SK-N-SH (cell line): ENCODE data around the gene CNGA3. TPM values are rescaled to one million over a fixed set of nuclear protein-coding genes. Genes with fewer than 3 reads are reported as not detected.
"Not testable (repeated sequence)": the region's sequence is repeated elsewhere in the genome, so short reads cannot be mapped to it uniquely, and the experiment has no call there.

Source experiments
- CTCF ChIA-PET: fragments of 300-600, 350-600 bp; formaldehyde crosslinking; extraction: SDS; loops from one replicate; lab custom pipeline; 2021; lab: Yijun Ruan, JAX
- POLR2A ChIA-PET: fragments of 350-600 bp; sonication (Branson Sonifier 250); formaldehyde crosslinking; extraction: SDS; loops from one replicate; lab custom pipeline; 2020; ENCODE audit warnings: antibody characterized with exemption, inconsistent platforms; lab: Yijun Ruan, JAX
- DNase-seq: peaks from one replicate; pipeline ENCODE4 v3.0.0; 2012
- H2AFZ ChIP-seq: fragments of 200-600 bp; sonication (generic); 2 replicates; pipeline ENCODE4 v1.8.1; 2016; ENCODE audit warnings: antibody characterized with exemption, mild to moderate bottlenecking, low read depth
- H3F3A ChIP-seq: fragments of 200-600 bp; sonication (generic); replicated peaks from 2 replicates; pipeline ENCODE3; 2016; ENCODE audit warnings: antibody characterized with exemption, mild to moderate bottlenecking; ENCODE audit not compliant: insufficient read depth
- H3K27ac ChIP-seq, 2 experiments: fragments of 200-500 bp in 1 of 2; fragments of 200-600 bp in 1 of 2; sonication (Bioruptor generic) in 1 of 2; sonication (generic), shearing (Covaris generic) in 1 of 2; 2 replicates each; pipeline versions ENCODE4 v1.5.1 to v1.6.1; 2014 to 2016; ENCODE audit warnings: low read depth in 2 of 2, inconsistent platforms in 1 of 2, low read length in 1 of 2, mild to moderate bottlenecking in 1 of 2, mixed read lengths in 1 of 2
- H3K27me3 ChIP-seq: fragments of 200-600 bp; sonication (generic), shearing (Covaris generic); 2 replicates; pipeline ENCODE4 v1.6.1; 2016; ENCODE audit warnings: mixed run types; ENCODE audit not compliant: insufficient read depth
- H3K36me3 ChIP-seq, 2 experiments: fragments of 200-500 bp in 1 of 2; fragments of 200-600 bp in 1 of 2; sonication (Bioruptor generic) in 1 of 2; sonication (generic) in 1 of 2; replicated peaks in 1 of 2; 2 replicates each; pipeline versions ENCODE3 to v1.5.1; 2014 to 2016; ENCODE audit warnings: low read length in 1 of 2, mild to moderate bottlenecking in 1 of 2; ENCODE audit not compliant: insufficient read depth in 2 of 2, control insufficient read depth in 1 of 2
- H3K4me1 ChIP-seq, 2 experiments: fragments of 200-500 bp in 1 of 2; fragments of 200-600 bp in 1 of 2; sonication (Bioruptor generic) in 1 of 2; sonication (generic), shearing (Covaris generic) in 1 of 2; 2 replicates each; pipeline versions ENCODE4 v1.5.1 to v1.6.1; 2014 to 2016; ENCODE audit warnings: low read depth in 1 of 2, low read length in 1 of 2, mixed run types in 1 of 2; ENCODE audit not compliant: insufficient read depth in 2 of 2, control insufficient read depth in 1 of 2
- H3K4me2 ChIP-seq: fragments of 200-600 bp; sonication (generic), shearing (Covaris generic); 2 replicates; pipeline ENCODE4 v1.6.1; 2017; ENCODE audit warnings: mixed run types
- H3K4me3 ChIP-seq, 2 experiments: fragments of 200-500 bp in 1 of 2; fragments of 200-600 bp in 1 of 2; sonication (Bioruptor generic) in 1 of 2; sonication (generic), shearing (Covaris generic) in 1 of 2; 2 replicates each; pipeline versions ENCODE4 v1.5.1 to v1.8.1; 2014 to 2016; ENCODE audit warnings: low read depth in 2 of 2, inconsistent platforms in 1 of 2, low read length in 1 of 2, mild to moderate bottlenecking in 1 of 2, mixed read lengths in 1 of 2, moderate library complexity in 1 of 2
- H3K79me2 ChIP-seq: fragments of 200-600 bp; sonication (generic); 2 replicates; pipeline ENCODE4 v1.8.1; 2017; ENCODE audit warnings: mild to moderate bottlenecking; ENCODE audit not compliant: insufficient read depth
- H3K9ac ChIP-seq: fragments of 200-600 bp; sonication (generic); 2 replicates; pipeline ENCODE4 v1.6.1; 2017; ENCODE audit warnings: mixed run types
- H3K9me2 ChIP-seq: fragments of 200-600 bp; sonication (generic); 2 replicates; pipeline ENCODE4 v1.6.1; 2017; ENCODE audit warnings: mixed run types
- H3K9me3 ChIP-seq: fragments of 200-600 bp; sonication (generic); 2 replicates; pipeline ENCODE4 v1.6.1; 2017; ENCODE audit warnings: mixed run types, mild to moderate bottlenecking, moderate library complexity
- H4K20me1 ChIP-seq: fragments of 200-600 bp; sonication (generic); 2 replicates; pipeline ENCODE4 v1.6.1; 2017; ENCODE audit warnings: mild to moderate bottlenecking, mixed run types; ENCODE audit not compliant: insufficient read depth
- CHD2 ChIP-seq: fragments of 150-350 bp; IDR thresholded peaks from 2 replicates; pipeline ENCODE4 v1.6.1; 2018; ENCODE audit warnings: low read length; ENCODE audit not compliant: partially characterized antibody
- FOSL2 ChIP-seq: IDR thresholded peaks from 2 replicates; pipeline ENCODE4 v1.4.0; 2012; ENCODE audit warnings: low read depth, mild to moderate bottlenecking, moderate library complexity, borderline replicate concordance
- GABPA ChIP-seq: IDR thresholded peaks from 2 replicates; pipeline ENCODE4 v1.4.0; 2012; ENCODE audit warnings: low read depth, mild to moderate bottlenecking
- GATA2 ChIP-seq: sonication (generic); formaldehyde crosslinking; IDR thresholded peaks from 2 replicates; pipeline ENCODE4 v1.5.0; 2020; ENCODE audit warnings: mild to moderate bottlenecking, missing genetic modification reagents
- NRF1 ChIP-seq: IDR thresholded peaks from 2 replicates; pipeline ENCODE4 v1.6.1; 2012; ENCODE audit warnings: low read depth, mild to moderate bottlenecking, low read length
- RAD21 ChIP-seq: IDR thresholded peaks from 2 replicates; pipeline ENCODE4 v1.6.1; 2012; ENCODE audit warnings: mild to moderate bottlenecking, low read length
- RCOR1 ChIP-seq: fragments of 150-350 bp; IDR thresholded peaks from 2 replicates; pipeline ENCODE4 v1.6.1; 2017; ENCODE audit warnings: antibody characterized with exemption, low read length
- RXRA ChIP-seq: IDR thresholded peaks from 2 replicates; pipeline ENCODE4 v1.4.0; 2012; ENCODE audit warnings: low read depth, mild to moderate bottlenecking, borderline replicate concordance
- SIN3A ChIP-seq: IDR thresholded peaks from 2 replicates; pipeline ENCODE4 v1.6.1; 2012; ENCODE audit warnings: low read depth, mild to moderate bottlenecking, low read length, moderate library complexity, borderline replicate concordance
- TAF1 ChIP-seq: IDR thresholded peaks from 2 replicates; pipeline ENCODE4 v1.6.1; 2012; ENCODE audit warnings: low read depth, mild to moderate bottlenecking, low read length, moderate library complexity, borderline replicate concordance
- TCF12 ChIP-seq: IDR thresholded peaks from 2 replicates; pipeline ENCODE4 v1.4.0; 2012
- TEAD4 ChIP-seq: IDR thresholded peaks from 2 replicates; pipeline ENCODE4 v1.4.0; 2012; ENCODE audit warnings: mild to moderate bottlenecking, borderline replicate concordance; ENCODE audit not compliant: insufficient read depth
- WGBS: methylation state at CpG from one replicate; pipeline ENCODE4 v1.1.6; 2017; ENCODE audit warnings: low lambda C conversion rate; 5-methylcytosine and 5-hydroxymethylcytosine counted together
- polyA plus RNA-seq, 3 experiments: library from polyadenylated mRNA; depleted of rRNA; stranded (reverse); fragments of >200 nt; gene quantifications; 2 replicates each; pipeline ENCODE4 v1.2.3, GENCODE V29; 2012
- TF ChIP-seq, protein P1 (sequence below): IDR thresholded peaks from 2 replicates; pipeline ENCODE4; 2012
- TF ChIP-seq, protein P2 (sequence below): IDR thresholded peaks from 2 replicates; pipeline ENCODE4 v1.6.1; 2012; ENCODE audit warnings: mild to moderate bottlenecking, low read depth, low read length, moderate library complexity
- TF ChIP-seq, protein P3 (sequence below): IDR thresholded peaks from 2 replicates; pipeline ENCODE4 v1.4.0; 2012; ENCODE audit warnings: low read depth, borderline replicate concordance

The CNGA3 gene
- polyA plus RNA-seq, 1 of the 3 experiments (the other 2 are of a cell fraction): not detected

DNA sequence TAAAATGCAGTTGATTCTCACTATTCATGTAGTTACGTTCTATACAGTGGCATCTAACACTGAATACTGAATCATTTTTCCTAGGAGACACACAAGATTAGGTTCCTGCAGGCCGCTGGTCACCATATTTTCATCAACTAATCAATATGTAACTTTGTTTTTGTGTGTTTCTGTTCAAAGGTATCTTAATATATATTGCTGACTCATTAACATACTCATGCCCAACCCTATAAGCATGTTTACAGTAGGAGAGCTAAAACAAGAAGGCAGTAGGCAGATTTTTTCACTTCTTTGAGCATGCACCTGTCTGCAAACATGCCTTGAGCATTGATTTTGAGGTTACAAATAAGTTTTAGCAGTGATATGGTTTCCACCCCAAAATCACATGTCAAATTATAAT lies 30.3 kb upstream of the CNGA3 start:
- Histone ChIP-seq H3K36me3 (no peaks in the 10 kb centered on the region), H2AFZ (no peak overlapping the region), H3K4me3 (no peak overlapping the region), H3K4me1 (no peaks in the 10 kb centered on the region), H3K27ac (no peak overlapping the region), H3K4me2 (no peak overlapping the region), H3K27me3 (no peaks in the 10 kb centered on the region), H3K9me2 (no peaks in the 10 kb centered on the region), H3K9me3 (peaks cover 7% of the 10 kb centered on the region; the same call in 1 of the 2 replicates), H3K9ac (no peak overlapping the region), H3K79me2 (no peaks in the 10 kb centered on the region), H4K20me1 (no peaks in the 10 kb centered on the region)
- ChIA-PET POLR2A (no interaction called here), CTCF (interaction anchor here (1.1 to 1.4 kb wide), 3 partner anchors 8 to 47 kb away, joined by 3 to 4 read pairs (median 4); no protein-coding TSS in a partner anchor)
- no peak for DNase-seq
- 70% methylated on average over 2 of the region's 2 CpGs for WGBS
- TF ChIP-seq RCOR1 (no peak), CHD2 (no peak), RXRA (no peak), TCF12 (no peak), NRF1 (no peak), GABPA (no peak), GATA2 (CRISPR knock-in tag) (no peak)
- TF ChIP-seq, protein P1, sequence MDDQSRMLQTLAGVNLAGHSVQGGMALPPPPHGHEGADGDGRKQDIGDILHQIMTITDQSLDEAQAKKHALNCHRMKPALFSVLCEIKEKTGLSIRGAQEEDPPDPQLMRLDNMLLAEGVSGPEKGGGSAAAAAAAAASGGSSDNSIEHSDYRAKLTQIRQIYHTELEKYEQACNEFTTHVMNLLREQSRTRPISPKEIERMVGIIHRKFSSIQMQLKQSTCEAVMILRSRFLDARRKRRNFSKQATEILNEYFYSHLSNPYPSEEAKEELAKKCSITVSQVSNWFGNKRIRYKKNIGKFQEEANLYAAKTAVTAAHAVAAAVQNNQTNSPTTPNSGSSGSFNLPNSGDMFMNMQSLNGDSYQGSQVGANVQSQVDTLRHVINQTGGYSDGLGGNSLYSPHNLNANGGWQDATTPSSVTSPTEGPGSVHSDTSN: no peak
- TF ChIP-seq, all 33 proteins: peak for 0
- no peaks in the 10 kb centered on the region for H3F3A ChIP-seq

DNA sequence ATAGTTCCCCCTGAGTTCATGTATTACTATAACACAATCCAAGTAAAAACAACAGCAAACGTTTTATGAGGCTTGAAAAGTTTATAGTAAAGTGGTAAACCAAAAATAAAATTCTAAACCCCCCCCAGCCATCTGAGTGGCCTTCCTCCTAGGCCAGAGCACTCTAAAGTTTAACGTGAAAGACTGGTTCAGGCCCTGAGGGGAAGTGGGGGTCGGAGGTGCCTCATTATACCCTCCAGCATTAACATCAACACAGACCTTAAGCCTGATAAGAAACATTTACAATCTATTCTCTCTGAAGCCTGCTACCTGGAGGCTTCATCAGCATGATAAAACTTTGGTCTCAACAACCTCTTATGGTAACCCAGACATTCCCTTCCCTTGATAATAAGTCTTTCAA lies 29.0 kb upstream of the CNGA3 start:
- no peaks in the 10 kb centered on the region for H4K20me1 ChIP-seq
- H3K9me2 ChIP-seq: no peaks in the 10 kb centered on the region
- H3F3A ChIP-seq: no peaks in the 10 kb centered on the region
- WGBS: 18% methylated on average over 3 of the region's 3 CpGs
- no peaks in the 10 kb centered on the region for H3K4me1 ChIP-seq
- no peaks in the 10 kb centered on the region for H3K79me2 ChIP-seq
- no peak overlapping the region for H3K27ac ChIP-seq
- no peak overlapping the region for H2AFZ ChIP-seq
- CTCF ChIA-PET: no interaction called here
- TF ChIP-seq TCF12 (no peak), TAF1 (no peak), CHD2 (no peak), NRF1 (no peak), FOSL2 (no peak), GABPA (no peak), TEAD4 (no peak), SIN3A (no peak), RAD21 (no peak)
- TF ChIP-seq, protein P2, sequence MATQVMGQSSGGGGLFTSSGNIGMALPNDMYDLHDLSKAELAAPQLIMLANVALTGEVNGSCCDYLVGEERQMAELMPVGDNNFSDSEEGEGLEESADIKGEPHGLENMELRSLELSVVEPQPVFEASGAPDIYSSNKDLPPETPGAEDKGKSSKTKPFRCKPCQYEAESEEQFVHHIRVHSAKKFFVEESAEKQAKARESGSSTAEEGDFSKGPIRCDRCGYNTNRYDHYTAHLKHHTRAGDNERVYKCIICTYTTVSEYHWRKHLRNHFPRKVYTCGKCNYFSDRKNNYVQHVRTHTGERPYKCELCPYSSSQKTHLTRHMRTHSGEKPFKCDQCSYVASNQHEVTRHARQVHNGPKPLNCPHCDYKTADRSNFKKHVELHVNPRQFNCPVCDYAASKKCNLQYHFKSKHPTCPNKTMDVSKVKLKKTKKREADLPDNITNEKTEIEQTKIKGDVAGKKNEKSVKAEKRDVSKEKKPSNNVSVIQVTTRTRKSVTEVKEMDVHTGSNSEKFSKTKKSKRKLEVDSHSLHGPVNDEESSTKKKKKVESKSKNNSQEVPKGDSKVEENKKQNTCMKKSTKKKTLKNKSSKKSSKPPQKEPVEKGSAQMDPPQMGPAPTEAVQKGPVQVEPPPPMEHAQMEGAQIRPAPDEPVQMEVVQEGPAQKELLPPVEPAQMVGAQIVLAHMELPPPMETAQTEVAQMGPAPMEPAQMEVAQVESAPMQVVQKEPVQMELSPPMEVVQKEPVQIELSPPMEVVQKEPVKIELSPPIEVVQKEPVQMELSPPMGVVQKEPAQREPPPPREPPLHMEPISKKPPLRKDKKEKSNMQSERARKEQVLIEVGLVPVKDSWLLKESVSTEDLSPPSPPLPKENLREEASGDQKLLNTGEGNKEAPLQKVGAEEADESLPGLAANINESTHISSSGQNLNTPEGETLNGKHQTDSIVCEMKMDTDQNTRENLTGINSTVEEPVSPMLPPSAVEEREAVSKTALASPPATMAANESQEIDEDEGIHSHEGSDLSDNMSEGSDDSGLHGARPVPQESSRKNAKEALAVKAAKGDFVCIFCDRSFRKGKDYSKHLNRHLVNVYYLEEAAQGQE: no peak
- TF ChIP-seq, protein P3, sequence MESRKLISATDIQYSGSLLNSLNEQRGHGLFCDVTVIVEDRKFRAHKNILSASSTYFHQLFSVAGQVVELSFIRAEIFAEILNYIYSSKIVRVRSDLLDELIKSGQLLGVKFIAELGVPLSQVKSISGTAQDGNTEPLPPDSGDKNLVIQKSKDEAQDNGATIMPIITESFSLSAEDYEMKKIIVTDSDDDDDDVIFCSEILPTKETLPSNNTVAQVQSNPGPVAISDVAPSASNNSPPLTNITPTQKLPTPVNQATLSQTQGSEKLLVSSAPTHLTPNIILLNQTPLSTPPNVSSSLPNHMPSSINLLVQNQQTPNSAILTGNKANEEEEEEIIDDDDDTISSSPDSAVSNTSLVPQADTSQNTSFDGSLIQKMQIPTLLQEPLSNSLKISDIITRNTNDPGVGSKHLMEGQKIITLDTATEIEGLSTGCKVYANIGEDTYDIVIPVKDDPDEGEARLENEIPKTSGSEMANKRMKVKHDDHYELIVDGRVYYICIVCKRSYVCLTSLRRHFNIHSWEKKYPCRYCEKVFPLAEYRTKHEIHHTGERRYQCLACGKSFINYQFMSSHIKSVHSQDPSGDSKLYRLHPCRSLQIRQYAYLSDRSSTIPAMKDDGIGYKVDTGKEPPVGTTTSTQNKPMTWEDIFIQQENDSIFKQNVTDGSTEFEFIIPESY: no peak
- no peak overlapping the region for H3K9ac ChIP-seq
- peaks cover 7% of the 10 kb centered on the region; the same call in 1 of the 2 replicates for H3K9me3 ChIP-seq
- no peak overlapping the region for H3K4me2 ChIP-seq
- no peak for DNase-seq
- no peak overlapping the region for H3K4me3 ChIP-seq
- H3K27me3 ChIP-seq: no peaks in the 10 kb centered on the region
- no peaks in the 10 kb centered on the region for H3K36me3 ChIP-seq
- POLR2A ChIA-PET: no interaction called here

DNA sequence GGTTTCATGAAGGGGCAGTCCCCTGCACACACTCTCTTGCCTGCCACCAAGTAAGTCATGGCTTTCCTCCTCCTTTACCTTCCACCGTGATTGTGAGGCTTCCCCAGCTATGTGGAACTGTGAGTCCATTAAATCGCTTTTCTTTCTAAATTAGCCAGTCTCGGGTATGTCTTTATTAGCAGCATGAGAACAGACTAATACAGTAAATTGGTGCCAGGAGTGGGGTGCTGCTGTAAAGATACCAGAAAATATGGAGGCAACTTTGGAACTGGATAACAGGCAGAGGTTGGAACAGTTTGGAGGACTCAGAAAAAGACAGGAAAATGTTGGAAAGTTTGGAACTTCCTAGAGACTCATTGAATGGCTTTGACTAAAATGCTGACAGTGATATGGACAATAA lies 26.1 kb upstream of the CNGA3 start:
- DNase-seq, H3K79me2 ChIP-seq, H3K27me3 ChIP-seq, H3K9me3 ChIP-seq, H3K4me3 ChIP-seq, H3K36me3 ChIP-seq, H3K4me1 ChIP-seq, H3K9ac ChIP-seq, H3K4me2 ChIP-seq, H3F3A ChIP-seq, CTCF ChIA-PET, H3K27ac ChIP-seq, H2AFZ ChIP-seq, POLR2A ChIA-PET, H4K20me1 ChIP-seq, H3K9me2 ChIP-seq: not testable (repeated sequence)
- WGBS: 43% methylated on average over 3 of the region's 3 CpGs
